A549 (cell line): ENCODE results near the gene HOXC6. TPM values are rescaled to one million over a fixed set of nuclear protein-coding genes. Genes with fewer than 3 reads are reported as not detected.

ENCODE experiments used
- ATAC-seq, 2 experiments: fragments of 200-7000 bp in 1 of 2; fragments of >200 bp in 1 of 2; cut with Nextera tagmentation in 1 of 2; cut with Tn5 transposase in 1 of 2; 3 replicates each; pipeline versions ENCODE4 v1.8.0 to v1.9.1; 2018 to 2020; ENCODE audit warnings: mild to moderate bottlenecking in 1 of 2, moderate library complexity in 1 of 2
- CTCF ChIA-PET: fragments of 300-600 bp; sonication (Branson Sonifier 250); formaldehyde crosslinking; extraction: SDS; loops from one replicate; lab custom pipeline; 2021; ENCODE audit warnings: antibody characterized with exemption, inconsistent platforms; lab: Yijun Ruan, JAX
- POLR2A ChIA-PET: fragments of 350-600 bp; formaldehyde crosslinking; extraction: SDS; loops from one replicate; lab custom pipeline; 2021; ENCODE audit warnings: antibody characterized with exemption, inconsistent platforms; lab: Yijun Ruan, JAX
- DNase-seq, 2 experiments: peaks; one replicate each; pipeline versions ENCODE4 v3.0.0 to v3.0.0-alpha.2; 2011 to 2016; ENCODE audit warnings: low read depth in 1 of 2, low spot score in 1 of 2
- FAIRE-seq: peaks from 2 replicates; lab custom pipeline; 2011; peaks lifted over from hg19 to GRCh38; lab: Jason Lieb, UNC
- H3K27ac ChIP-seq, 2 experiments: fragments of >200 bp; sonication (Bioruptor Twin); formaldehyde crosslinking; 3 replicates each; pipeline ENCODE4 v1.5.1; 2016 to 2017
- H3K4me1 ChIP-seq: fragments of >200 bp; sonication (Bioruptor Twin); formaldehyde crosslinking; 3 replicates; pipeline ENCODE4 v1.6.1; 2016
- H3K4me2 ChIP-seq: fragments of >200 bp; sonication (Bioruptor Twin); formaldehyde crosslinking; 3 replicates; pipeline ENCODE4 v1.6.1; 2016
- H3K4me3 ChIP-seq: fragments of >200 bp; sonication (Bioruptor Twin); formaldehyde crosslinking; 3 replicates; pipeline ENCODE4 v1.5.1; 2016
- H3K9me3 ChIP-seq: fragments of >200 bp; sonication (Bioruptor Twin); formaldehyde crosslinking; 3 replicates; pipeline ENCODE4 v1.6.1; 2016
- CEBPB ChIP-seq, 2 experiments: fragments of >200 bp in 1 of 2; sonication (Bioruptor Twin) in 1 of 2; formaldehyde crosslinking in 1 of 2; IDR thresholded peaks; 2 replicates each; pipeline ENCODE4 v1.6.1; 2012 to 2016
- CHD2 ChIP-seq: fragments of 150-350 bp; IDR thresholded peaks from 2 replicates; pipeline ENCODE4 v1.6.1; 2014; ENCODE audit warnings: low read length; ENCODE audit not compliant: partially characterized antibody
- ESRRA ChIP-seq: fragments of 150-350 bp; IDR thresholded peaks from 2 replicates; pipeline ENCODE4 v1.6.1; 2014; ENCODE audit warnings: mild to moderate bottlenecking, low read length, borderline replicate concordance
- NR3C1 ChIP-seq: fragments of >200 bp; sonication (Bioruptor Twin); formaldehyde crosslinking; IDR thresholded peaks from 3 replicates; pipeline ENCODE4 v1.6.1; 2017
- RAD21 ChIP-seq, 2 experiments: fragments of >200 bp in 1 of 2; sonication (Bioruptor Twin) in 1 of 2; formaldehyde crosslinking in 1 of 2; IDR thresholded peaks in 1 of 2; conservative IDR thresholded peaks in 1 of 2; 2 replicates in 1 of 2; 3 replicates in 1 of 2; pipeline ENCODE4 v1.6.1; 2012 to 2018; ENCODE audit warnings: inconsistent platforms in 1 of 2
- RNF2 ChIP-seq: fragments of 200-600 bp; sonication (generic); IDR thresholded peaks from 2 replicates; pipeline ENCODE4 v1.6.1; 2016; ENCODE audit warnings: low read depth, mild to moderate bottlenecking, antibody characterized with exemption, moderate library complexity, borderline replicate concordance
- TP53 ChIP-seq: fragments of 250-450 bp; sonication (Bioruptor Pico); IDR thresholded peaks from 2 replicates; pipeline ENCODE4 v1.5.0; 2021; ENCODE audit warnings: mild to moderate bottlenecking, moderate library complexity
- WGBS: methylation state at CpG from one replicate; pipeline ENCODE4 v1.1.6; 2017; ENCODE audit errors: missing lambda C conversion rate; 5-methylcytosine and 5-hydroxymethylcytosine counted together
- polyA plus RNA-seq, 4 experiments: library from polyadenylated mRNA; depleted of rRNA in 3 of 4; stranded (reverse); fragments of >200 nt; fragmentation: RNase III in 1 of 4; extraction: RNeasy Plus Mini Kit Qiagen cat#74134 plus additional on column Dnase treatment in 1 of 4; gene quantifications; 2 replicates in 3 of 4; 3 replicates in 1 of 4; pipeline ENCODE4 v1.2.3, GENCODE V29; 2011 to 2017
- TF ChIP-seq, protein P1 (sequence below): fragments of >200 bp; sonication (Bioruptor Twin); formaldehyde crosslinking; IDR thresholded peaks from 3 replicates; pipeline ENCODE4 v1.5.1; 2016
- TF ChIP-seq, protein P2 (sequence below): fragments of 250-450 bp; sonication (Bioruptor Pico); IDR thresholded peaks from 2 replicates; pipeline ENCODE4 v1.5.0; 2021; ENCODE audit warnings: mild to moderate bottlenecking, moderate library complexity, borderline replicate concordance
- TF ChIP-seq, protein P3 (sequence below): fragments of 150-350 bp; IDR thresholded peaks from 2 replicates; pipeline ENCODE4 v1.6.1; 2014; ENCODE audit warnings: low read depth, mild to moderate bottlenecking, low read length

Gene HOXC6
- polyA plus RNA-seq, 2 of the 4 experiments (the other 2 are of a cell fraction): 5.2 to 6.0 TPM

DNA sequence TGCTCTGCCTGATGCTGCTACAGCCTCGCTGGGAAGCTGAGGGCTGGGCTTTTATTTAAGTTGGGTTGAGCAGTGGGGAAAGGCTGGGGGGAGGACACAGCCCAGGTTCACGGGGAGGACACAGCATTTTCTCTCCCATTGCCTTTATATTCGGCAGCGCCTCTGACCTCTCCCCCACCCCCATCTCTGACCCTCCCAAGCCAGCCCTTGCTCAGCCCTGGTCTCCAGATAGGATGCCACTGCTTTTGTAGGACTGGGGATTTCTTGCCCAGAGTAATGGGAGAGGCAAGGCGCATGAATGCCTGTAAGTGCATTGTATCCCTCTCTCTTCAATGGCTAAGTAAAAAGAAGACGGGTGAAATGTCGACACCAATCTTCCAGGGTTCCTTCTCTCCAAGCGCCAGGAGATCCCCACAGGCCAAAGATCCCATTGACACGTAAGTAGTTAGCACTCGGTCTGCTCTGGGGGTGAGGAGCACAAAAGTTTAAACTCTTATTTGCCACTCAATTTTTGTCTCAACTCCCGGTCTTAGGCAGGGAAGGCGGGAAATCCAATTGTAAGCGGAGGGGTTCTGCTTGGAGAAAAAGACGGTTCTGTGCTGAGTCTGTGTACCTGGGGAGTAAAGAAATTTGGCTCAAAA is 30.0 kb downstream of the HOXC6 start:
- WGBS: 91% methylated on average over 14 of the region's 14 CpGs
- no peak overlapping the region for H3K4me2 ChIP-seq
- ATAC-seq: no peak
- H3K9me3 ChIP-seq: no peaks in the 10 kb centered on the region
- TF ChIP-seq, protein P1, sequence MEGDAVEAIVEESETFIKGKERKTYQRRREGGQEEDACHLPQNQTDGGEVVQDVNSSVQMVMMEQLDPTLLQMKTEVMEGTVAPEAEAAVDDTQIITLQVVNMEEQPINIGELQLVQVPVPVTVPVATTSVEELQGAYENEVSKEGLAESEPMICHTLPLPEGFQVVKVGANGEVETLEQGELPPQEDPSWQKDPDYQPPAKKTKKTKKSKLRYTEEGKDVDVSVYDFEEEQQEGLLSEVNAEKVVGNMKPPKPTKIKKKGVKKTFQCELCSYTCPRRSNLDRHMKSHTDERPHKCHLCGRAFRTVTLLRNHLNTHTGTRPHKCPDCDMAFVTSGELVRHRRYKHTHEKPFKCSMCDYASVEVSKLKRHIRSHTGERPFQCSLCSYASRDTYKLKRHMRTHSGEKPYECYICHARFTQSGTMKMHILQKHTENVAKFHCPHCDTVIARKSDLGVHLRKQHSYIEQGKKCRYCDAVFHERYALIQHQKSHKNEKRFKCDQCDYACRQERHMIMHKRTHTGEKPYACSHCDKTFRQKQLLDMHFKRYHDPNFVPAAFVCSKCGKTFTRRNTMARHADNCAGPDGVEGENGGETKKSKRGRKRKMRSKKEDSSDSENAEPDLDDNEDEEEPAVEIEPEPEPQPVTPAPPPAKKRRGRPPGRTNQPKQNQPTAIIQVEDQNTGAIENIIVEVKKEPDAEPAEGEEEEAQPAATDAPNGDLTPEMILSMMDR: no peak
- no peak overlapping the region for H3K4me3 ChIP-seq
- H3K27ac ChIP-seq: no peak overlapping the region
- no peak for FAIRE-seq
- peaks cover 12% of the 10 kb centered on the region; the same call in 2 of the 3 replicates for H3K4me1 ChIP-seq
- ChIA-PET CTCF (interaction anchor here (1.2 to 3.1 kb wide), 2 partner anchors 25 to 321 kb away, joined by 3 to 17 read pairs; partner anchors contain the start of gene HOXC5), POLR2A (no interaction called here)
- no peak for DNase-seq

DNA sequence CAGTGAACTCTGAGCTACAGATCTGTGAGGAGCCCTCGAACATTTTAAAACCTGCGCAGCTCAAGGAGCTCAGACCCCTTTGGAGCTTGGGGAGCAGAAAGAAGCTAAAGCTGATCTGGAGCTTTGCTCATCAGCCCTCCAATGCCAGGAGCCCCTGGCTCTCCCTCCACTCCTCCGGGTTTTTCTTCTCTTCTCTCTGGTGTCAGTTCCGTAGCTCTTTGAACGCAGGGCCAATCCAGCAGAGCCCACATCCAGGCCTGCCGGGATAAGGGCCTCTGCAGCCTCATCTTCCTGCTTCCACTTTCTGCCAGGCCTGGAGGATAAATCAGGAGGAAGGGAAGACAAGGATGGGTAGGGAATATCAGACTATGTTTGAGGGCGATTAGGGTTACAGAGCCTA is 31.4 kb downstream of the HOXC6 start:
- DNase-seq (no peak), FAIRE-seq (no peak), ATAC-seq (no peak)
- H3K4me3 ChIP-seq: no peak overlapping the region
- 79% methylated on average over 7 of the region's 7 CpGs for WGBS
- H3K9me3 ChIP-seq: no peaks in the 10 kb centered on the region
- no peak overlapping the region for H3K27ac ChIP-seq
- POLR2A ChIA-PET: no interaction called here
- H3K4me2 ChIP-seq: no peak overlapping the region
- peaks cover 9% of the 10 kb centered on the region; the same call in 2 of the 3 replicates for H3K4me1 ChIP-seq
- TF ChIP-seq, protein P2, sequence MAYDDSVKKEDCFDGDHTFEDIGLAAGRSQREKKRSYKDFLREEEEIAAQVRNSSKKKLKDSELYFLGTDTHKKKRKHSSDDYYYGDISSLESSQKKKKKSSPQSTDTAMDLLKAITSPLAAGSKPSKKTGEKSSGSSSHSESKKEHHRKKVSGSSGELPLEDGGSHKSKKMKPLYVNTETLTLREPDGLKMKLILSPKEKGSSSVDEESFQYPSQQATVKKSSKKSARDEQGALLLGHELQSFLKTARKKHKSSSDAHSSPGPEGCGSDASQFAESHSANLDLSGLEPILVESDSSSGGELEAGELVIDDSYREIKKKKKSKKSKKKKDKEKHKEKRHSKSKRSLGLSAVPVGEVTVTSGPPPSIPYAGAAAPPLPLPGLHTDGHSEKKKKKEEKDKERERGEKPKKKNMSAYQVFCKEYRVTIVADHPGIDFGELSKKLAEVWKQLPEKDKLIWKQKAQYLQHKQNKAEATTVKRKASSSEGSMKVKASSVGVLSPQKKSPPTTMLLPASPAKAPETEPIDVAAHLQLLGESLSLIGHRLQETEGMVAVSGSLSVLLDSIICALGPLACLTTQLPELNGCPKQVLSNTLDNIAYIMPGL (CRISPR knock-in tag): no peak
- TF ChIP-seq, protein P1: no peak
- TF ChIP-seq CHD2: no peak
- TF ChIP-seq NR3C1: no peak
- TF ChIP-seq CEBPB (IDR thresholded peaks at IDR 0.05): no peak
- no peak for TF ChIP-seq ESRRA
- no peak for TF ChIP-seq TP53 (CRISPR knock-in tag)
- TF ChIP-seq, protein P3, sequence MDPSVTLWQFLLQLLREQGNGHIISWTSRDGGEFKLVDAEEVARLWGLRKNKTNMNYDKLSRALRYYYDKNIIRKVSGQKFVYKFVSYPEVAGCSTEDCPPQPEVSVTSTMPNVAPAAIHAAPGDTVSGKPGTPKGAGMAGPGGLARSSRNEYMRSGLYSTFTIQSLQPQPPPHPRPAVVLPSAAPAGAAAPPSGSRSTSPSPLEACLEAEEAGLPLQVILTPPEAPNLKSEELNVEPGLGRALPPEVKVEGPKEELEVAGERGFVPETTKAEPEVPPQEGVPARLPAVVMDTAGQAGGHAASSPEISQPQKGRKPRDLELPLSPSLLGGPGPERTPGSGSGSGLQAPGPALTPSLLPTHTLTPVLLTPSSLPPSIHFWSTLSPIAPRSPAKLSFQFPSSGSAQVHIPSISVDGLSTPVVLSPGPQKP: no peak
- TF ChIP-seq RNF2: no peak
- TF ChIP-seq RAD21 (conservative IDR thresholded peaks at IDR 0.05 in 1 of 2, IDR thresholded peaks at IDR 0.05 in 1 of 2): no peak
- TF ChIP-seq, all 56 proteins: peak for 0
- CTCF ChIA-PET: interaction anchor here (0.7 to 3.1 kb wide), 8 partner anchors 9 to 320 kb away, joined by 3 to 17 read pairs (median 3); partner anchors contain the start of gene HOXC5
